HG03025 (cell line): ENCODE data around the gene NMNAT2.

Experiments used
- ATAC-seq: cut with Tn5 transposase; IDR thresholded peaks from one replicate; pipeline ENCODE4 v1.9.1; 2021; ENCODE audit warnings: mild to moderate bottlenecking, moderate library complexity; ENCODE audit not compliant: unreplicated experiment, low FRiP score

The NMNAT2 gene

DNA sequence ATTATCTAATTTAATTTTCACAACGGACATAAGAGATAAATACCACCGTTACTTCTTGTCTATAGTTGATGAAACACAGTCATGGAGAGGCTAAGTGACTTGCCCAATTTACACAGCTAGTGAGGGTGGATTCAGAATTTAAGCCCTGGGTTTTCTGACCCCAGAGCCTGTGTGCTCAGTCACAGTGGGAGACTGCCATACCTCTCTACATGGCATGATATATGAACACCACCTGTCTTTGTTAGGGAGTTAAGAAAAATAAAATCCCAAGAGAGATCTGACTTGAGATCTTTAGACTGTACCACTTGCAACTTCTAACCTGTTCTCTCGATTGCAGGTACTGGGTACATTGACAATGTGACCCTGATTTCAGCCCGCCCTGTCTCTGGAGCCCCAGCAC is 191.8 kb downstream of the NMNAT2 start:
- no peak for ATAC-seq

- no peak for ATAC-seq
Measured at GRCh38 chr1:183223467-183223866, 194.7 kb downstream of the NMNAT2 start.

DNA sequence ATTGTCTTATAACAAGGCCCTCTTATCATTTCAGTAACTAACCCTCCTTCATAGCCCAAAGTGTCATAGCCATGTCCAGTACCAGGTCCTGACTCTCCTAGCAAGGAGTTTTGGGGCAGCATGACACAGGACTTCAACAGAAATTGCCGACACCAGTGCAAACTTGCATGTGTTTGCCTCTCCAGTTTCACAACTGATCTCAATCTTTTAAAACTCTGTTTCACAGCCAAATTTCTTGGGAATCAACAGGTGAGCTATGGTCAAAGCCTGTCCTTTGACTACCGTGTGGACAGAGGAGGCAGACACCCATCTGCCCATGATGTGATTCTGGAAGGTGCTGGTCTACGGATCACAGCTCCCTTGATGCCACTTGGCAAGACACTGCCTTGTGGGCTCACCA is 195.3 kb downstream of the NMNAT2 start:
- ATAC-seq, result no peak

DNA sequence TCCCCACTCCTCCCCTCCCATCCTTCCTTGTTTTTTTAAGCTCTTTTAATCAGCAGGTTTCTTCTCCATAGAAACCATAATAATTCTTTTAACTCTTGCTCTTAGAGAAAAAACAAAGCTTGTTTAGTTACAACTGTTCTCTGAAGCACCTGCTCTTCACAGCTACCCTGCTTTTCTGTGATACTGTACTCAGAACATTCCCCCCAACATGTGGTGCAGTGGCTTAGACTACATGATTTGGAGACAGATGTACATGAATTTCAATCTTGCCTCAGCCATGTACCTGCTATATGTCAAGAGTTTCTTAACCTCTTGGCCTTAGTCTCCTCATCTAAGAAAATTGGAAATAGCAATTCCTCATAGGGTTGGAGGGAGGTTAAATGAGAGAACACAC is 198.6 kb downstream of the NMNAT2 start:
- ATAC-seq, result no peak

GRCh38 chr1:183218971-183219615 is 199.1 kb downstream of the NMNAT2 start:
- no peak for ATAC-seq

GRCh38 chr1:183218027-183218618 is 200.1 kb downstream of the NMNAT2 start:
- ATAC-seq, result no peak

GRCh38 chr1:183215936-183216335 is 202.2 kb downstream of the NMNAT2 start:
- no peak for ATAC-seq

GRCh38 chr1:183215076-183215720 is 203.0 kb downstream of the NMNAT2 start:
- no peak for ATAC-seq

GRCh38 chr1:183214021-183214970 is 203.9 kb downstream of the NMNAT2 start:
- ATAC-seq, result no peak

GRCh38 chr1:183212870-183213269 is 205.3 kb downstream of the NMNAT2 start:
- ATAC-seq, result no peak

- no peak for ATAC-seq
Measured at GRCh38 chr1:183210681-183211080, 207.5 kb downstream of the NMNAT2 start.

GRCh38 chr1:183209533-183210158 is 208.5 kb downstream of the NMNAT2 start:
- ATAC-seq, result no peak

GRCh38 chr1:183206538-183207122 is 211.6 kb downstream of the NMNAT2 start:
- ATAC-seq, result no peak

GRCh38 chr1:183205196-183205781 is 212.9 kb downstream of the NMNAT2 start:
- ATAC-seq, result no peak

GRCh38 chr1:183203094-183203493 is 215.1 kb downstream of the NMNAT2 start:
- no peak for ATAC-seq

- ATAC-seq, result no peak
Measured at GRCh38 chr1:183200451-183200850, 217.7 kb downstream of the NMNAT2 start.

DNA sequence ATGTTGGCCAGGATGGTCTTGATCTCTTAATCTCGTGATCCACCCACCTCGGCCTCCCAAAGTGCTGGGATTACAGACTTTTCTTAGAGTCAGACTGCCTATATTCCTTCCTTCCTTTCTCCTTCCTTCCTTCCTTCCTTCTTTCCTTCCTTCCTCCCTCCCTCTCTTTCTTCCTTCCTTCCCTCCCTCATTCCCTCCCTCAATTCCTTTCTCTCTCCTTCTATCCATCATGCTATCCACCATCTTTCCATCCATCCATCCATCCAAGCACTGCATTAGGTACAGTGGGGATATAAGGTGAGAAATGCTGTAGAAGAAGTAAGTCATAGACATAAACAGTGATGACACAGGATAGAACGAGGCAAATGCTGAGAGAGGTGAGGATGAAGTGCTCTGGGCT is 218.9 kb downstream of the NMNAT2 start:
- no peak for ATAC-seq

- no peak for ATAC-seq
Measured at GRCh38 chr1:183198463-183198862, 219.7 kb downstream of the NMNAT2 start.
